GM21529 (cell line): ENCODE results near the gene CEP131.

Source experiments
- ATAC-seq: cut with Tn5 transposase; IDR thresholded peaks from one replicate; pipeline ENCODE4 v1.9.1; 2021; ENCODE audit not compliant: unreplicated experiment

CEP131 gene

GRCh38 chr17:81239714-81240555 lies 17.2 kb upstream of the CEP131 start:
- no peak for ATAC-seq

DNA sequence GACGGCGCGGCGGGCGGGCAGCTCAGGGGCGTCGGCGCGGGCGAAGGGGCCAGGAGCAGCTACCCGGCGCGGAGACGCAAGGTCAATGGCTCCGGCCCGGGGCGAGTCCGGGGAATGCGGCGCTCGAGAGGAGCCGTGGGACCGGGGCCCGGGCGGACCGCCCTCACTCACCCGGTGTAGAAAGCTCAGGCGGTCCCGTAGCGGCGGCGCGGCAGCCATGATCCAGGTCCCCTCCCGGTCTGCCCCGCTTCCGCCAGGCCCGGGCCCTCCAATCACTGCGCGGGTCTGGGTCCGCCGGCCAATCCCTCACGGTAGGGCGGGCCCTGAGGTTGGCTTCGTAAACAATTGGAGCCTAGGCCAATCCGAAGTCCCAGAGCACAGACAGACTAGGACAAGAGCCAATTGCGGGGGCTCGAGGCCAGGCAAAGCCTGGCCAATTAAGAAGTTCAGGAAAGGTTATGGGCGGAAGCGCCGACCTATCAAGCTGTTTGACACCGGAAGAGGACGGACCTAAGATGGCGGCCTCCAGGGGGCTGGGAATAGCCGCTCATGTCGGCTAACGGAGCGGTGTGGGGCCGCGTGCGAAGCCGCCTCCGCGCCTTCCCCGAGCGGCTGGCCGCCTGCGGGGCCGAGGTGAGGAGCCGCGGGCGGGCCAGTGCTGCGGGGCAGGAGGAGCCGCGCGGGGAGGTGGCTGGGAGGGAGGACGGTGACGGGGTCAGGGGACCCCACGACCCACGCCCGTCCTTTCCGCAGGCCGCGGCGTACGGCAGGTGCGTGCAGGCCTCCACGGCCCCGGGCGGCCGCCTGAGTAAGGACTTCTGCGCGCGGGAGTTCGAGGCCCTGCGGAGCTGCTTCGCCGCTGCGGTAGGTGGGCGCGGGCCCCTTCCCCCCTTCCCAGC lies 16.3 kb upstream of the CEP131 start, which contains the start of the genes NDUFAF8 and TEPSIN:
Gene NDUFAF8, plus strand, starts transcription at position 504 of the 899 bp plus-strand sequence. Its CDS starts 46 bp downstream, at position 550.
Gene TEPSIN, minus strand, starts transcription at position 241 of the 899 bp plus-strand sequence. Its CDS starts 22 bp downstream, at position 219.
- ATAC-seq, result peak; percentile 93

GRCh38 chr17:81238490-81238814 lies 15.7 kb upstream of the CEP131 start:
- ATAC-seq, result no peak

GRCh38 chr17:81237591-81238489 lies 15.1 kb upstream of the CEP131 start:
- ATAC-seq, result no peak

GRCh38 chr17:81236784-81237183 lies 14.0 kb upstream of the CEP131 start:
- ATAC-seq, result no peak

DNA sequence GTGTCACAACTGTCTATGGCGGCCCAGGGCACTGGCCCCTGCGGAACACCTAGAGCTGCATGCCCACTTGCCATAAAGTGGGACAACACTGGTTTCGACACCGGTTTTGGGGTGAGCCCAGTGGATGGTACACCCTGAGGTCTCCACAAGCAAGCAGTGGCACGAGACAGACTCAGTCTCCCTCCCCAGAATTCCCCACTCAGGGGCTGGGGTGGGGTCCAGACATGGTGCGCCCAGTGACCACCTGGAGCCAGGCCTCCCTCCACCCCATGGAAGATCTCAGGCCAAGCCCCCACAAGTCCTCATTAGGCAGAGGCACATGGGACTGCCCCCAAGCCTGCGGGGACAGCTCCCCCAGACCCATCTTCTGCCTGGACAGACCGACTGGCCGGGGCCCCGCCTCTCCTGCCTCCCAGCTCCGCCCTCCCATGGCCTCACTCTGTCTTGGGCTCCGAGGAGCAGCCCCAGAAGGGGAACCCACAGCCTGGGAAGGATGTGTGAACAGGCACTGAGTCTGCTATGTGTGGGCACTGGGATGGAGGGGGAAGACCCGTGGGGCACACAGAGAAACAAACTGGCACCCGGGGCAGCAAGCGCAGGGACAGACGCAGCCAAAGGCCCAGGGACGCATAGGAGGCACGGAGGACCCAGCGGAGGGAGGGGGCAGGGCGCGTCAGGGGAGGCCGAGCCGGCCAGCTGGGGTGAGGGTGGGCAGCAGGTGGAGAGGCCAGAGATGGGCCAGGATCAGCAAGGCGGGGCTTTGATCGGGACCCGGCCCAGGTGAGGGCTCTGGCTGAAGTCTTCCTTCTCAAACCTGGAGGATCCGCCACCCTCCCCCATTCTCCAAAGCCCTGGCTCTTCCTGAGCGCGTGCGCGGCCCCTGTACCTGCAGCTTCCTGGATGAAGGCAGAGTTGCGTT lies 13.3 kb upstream of the CEP131 start:
- no peak for ATAC-seq

DNA sequence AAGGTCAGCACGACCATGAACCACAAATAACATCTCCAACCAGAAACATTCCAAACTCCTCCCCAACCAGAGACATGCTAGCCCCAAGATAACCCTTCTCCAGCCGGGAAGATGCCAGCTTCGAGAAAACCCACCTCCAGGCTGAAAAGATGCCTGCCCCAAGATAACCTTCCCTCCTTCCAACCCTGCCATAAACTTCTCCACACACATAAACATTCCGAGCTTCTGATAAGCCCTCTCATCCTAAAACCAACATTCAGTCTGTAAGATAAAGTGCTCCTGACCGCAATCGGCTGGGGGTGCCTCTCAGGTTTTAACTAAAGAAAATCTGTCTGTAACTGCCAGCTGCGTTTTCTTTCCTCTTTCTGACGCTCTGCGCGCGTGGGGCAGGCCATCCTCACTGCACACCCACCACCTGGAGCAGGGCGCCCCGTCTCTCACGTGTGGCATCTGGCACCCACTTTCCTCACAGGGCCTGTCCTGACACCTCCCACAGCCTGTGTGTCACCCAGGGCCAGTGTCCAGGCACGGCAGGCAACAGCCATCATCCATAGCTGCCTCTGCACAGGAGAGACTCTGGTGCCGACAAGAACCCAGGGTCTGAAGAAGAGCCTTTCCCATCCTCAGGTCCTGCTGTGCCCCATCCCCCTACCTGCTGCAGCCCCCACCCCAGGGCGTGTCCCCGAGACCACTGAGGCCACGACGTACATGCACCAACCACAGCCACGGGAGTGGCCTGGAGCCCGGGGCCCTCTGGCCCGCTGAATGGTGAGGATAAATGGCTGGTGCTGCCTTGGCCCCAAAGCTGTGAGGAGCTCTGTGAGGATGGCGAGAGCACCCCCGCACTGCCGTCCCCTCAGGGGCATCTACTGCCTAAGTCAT lies 12.4 kb upstream of the CEP131 start:
- ATAC-seq, result no peak

- no peak for ATAC-seq
Observed at GRCh38 chr17:81234506-81234855, 11.7 kb upstream of the CEP131 start.

DNA sequence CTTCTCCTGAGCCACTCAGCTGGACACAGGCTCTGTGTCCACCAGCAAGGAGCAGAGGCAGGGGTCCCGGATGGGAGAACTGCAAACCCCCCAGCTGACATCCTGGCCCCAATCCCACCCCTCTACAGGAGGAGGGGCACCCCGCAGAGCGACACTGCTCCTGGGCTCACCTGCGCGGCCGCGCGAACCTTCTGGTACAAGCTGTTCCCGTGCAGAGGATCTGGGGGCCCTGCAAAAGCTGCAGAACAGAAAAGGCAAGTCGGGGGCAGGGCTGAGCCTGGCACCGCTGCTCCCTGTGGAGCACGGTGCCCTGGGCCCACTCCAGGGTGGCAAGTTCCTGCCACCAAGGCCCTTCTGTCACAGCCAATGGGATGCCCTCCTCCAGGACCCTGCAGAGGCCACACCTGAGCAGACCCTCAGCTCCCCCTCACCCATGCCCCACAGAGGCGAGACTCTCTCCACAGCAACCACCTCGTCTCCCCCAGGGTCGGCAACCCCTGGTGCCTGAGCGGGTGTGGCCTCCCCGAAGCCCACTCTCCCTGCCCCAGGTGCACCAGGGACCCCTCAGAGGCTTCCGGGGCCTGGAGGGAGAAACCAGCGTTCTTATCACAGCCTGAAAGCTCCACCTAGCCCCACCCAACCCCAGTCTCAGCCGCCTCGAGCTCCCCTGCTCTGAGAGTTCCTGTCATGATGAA lies 11.2 kb upstream of the CEP131 start:
- ATAC-seq, result no peak

- no peak for ATAC-seq
Observed at GRCh38 chr17:81233316-81233715, 10.6 kb upstream of the CEP131 start.

- ATAC-seq, result no peak
Observed at GRCh38 chr17:81232616-81233241, 10.0 kb upstream of the CEP131 start.

GRCh38 chr17:81231766-81232581 lies 9.2 kb upstream of the CEP131 start:
- ATAC-seq, result no peak

DNA sequence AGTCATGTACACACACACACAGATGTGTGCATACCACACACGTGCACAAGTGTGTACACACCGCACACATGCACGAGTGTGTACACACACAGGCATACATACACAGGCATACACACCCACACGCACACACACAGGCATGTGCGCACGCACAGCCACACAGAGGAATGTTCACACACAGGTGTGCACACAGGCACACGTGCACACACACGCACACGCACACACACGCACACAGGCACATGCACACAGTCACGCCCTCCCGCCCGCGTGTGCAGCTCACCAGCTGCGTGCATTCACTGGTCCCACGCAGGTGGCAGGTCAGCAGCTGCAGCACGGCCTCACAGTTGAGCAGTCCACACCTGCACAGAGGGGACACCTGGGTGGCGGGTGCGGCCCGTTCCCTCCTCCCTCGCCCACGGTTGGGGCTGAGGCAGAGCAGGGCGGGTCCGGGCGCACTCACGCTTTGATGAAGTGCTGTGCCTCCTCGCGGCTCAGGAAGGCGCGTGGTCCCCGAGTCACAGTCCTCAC lies 8.4 kb upstream of the CEP131 start:
- ATAC-seq, result no peak

- ATAC-seq, result no peak
Observed at GRCh38 chr17:81230043-81230820, 7.5 kb upstream of the CEP131 start.

GRCh38 chr17:81229666-81229920 lies 6.8 kb upstream of the CEP131 start:
- ATAC-seq, result no peak
